Stimulated activated CD4-positive, alpha-beta T cell treated with anti-CD3 and anti-CD28 coated beads, Interleukin-4, amount 100 ng/mL, for 24 hours (primary cell): ENCODE data around the gene SLC8A3.
A peak's percentile ranks its signal among the peaks of the same experiment; 100 is the strongest.

Experiments
- DNase-seq: peaks from one replicate; pipeline ENCODE4 v3.0.0-alpha.2; 2020

SLC8A3 gene

GRCh38 chr14:70113211-70113610 lies 75.5 kb downstream of the SLC8A3 start:
- no peak for DNase-seq

DNA sequence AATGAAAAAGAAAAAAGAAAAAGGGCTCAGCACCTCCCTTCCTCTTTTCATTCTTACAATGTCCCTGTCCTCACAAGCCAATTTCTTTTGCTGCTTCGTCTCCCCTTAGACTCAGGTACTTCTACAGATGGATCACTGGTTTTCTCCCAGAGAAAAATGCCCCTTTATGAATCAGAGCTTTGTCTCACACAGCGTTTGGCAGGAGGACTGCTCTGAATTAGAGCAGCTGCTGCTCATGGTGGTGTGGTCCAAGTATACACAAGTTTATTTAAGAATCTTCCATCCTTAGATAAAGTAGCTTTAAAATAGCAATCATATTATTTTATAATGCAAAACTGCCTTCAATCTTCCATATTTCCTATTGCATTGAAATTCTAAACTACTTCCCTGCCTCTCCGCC lies 80.3 kb downstream of the SLC8A3 start:
- no peak for DNase-seq

- no peak for DNase-seq
Observed at GRCh38 chr14:70107309-70107708, 81.4 kb downstream of the SLC8A3 start.

- no peak for DNase-seq
Observed at GRCh38 chr14:70100071-70100470, 88.7 kb downstream of the SLC8A3 start.

DNA sequence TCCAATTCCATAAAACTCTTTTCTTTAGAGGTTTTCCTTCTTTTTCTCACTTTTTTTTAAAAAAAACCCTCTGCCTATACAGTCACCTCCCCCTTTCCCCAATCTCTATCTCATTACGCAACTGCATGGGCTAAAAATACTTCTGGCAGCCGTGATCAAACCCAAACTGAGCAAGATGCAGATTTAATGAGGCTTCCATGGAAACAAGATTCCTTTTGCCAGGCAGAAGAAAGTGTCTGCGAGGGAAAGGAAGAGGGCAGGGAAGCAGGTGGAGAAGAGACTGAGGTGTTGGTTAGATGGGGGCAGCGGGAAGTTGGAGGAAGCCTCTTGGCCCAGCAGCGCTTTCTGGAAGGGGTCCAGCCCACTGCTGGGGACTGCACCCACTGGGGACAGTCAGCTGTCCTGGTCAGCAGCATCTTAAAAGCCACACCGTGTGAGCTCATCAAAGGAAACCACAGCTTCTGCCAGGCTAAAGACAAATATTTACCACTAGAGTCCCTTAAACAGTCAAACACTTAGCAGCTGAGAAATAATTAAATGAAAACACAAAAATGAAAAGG lies 90.4 kb downstream of the SLC8A3 start:
- no peak for DNase-seq

DNA sequence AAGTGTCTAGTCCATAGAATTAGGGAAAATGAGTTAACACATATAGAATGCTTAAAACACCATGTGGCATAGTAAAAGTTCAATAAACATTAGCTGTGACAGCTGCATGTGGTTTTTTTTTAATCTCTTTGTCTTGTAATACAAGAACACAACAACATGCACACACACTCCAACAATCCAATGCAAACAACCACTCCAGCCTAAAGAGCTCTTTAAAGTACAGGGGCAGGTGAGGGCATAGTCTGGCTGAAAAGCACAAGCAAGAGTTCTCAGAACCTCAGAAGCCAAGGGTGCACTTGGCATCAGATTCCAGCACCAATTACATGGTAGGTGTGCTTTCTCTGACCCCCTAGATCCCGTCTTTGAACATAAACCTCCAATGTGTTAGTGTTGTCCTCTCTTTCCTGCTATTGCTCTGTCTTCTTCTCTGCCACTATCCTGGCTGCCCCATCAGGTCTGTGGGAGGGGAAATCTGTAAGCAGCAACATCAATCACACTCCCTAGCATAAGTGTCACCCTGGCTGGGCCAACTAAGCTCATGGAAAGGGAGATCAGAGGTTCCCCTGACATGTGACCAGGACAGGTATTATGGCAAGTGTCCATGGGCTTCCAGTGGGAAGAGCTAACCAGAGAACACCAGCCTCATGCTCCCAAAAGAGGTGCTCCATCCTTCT lies 91.0 kb downstream of the SLC8A3 start:
- DNase-seq: no peak

DNA sequence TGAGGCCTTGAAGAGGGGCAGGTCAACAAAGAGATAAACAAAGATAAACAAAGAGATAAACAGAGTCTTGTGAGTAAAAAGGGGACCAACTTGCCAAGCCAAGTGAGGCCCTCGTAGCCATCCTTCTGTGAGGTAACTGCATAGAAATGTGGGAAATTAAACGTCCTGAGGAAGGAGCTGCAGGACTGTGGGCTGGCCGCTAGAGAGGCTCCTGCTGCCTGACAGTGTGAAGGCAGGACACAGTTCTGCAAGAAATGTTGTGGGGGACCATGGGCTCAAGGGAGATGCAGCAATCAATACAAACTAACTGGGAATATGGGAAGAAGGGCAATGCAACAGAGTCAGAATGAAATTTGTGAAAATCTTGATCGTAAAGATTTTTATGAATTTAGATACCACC lies 91.9 kb downstream of the SLC8A3 start:
- no peak for DNase-seq

GRCh38 chr14:70094631-70095030 lies 94.1 kb downstream of the SLC8A3 start:
- DNase-seq: no peak

- no peak for DNase-seq
Observed at GRCh38 chr14:70094106-70094505, 94.6 kb downstream of the SLC8A3 start.

- DNase-seq: no peak
Observed at GRCh38 chr14:70093156-70093555, 95.6 kb downstream of the SLC8A3 start.

DNA sequence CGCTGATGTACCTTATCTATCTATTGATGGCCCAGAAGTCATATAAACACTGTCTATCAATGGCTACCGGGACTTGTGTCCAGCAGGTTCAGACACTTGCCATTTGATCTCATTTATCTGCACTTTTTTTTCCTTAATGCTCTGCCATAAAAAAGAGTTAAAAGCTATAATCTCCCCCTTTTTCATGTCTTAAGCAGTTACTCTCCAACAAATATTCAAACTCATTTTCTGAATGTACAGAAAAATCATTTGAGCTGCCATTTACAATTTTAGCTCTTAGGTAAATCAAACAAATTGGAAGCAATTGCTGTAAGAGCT lies 101.4 kb downstream of the SLC8A3 start:
- no peak for DNase-seq

GRCh38 chr14:70086685-70087379 lies 101.9 kb downstream of the SLC8A3 start:
- no peak for DNase-seq

GRCh38 chr14:70084226-70084625 lies 104.5 kb downstream of the SLC8A3 start:
- no peak for DNase-seq

DNA sequence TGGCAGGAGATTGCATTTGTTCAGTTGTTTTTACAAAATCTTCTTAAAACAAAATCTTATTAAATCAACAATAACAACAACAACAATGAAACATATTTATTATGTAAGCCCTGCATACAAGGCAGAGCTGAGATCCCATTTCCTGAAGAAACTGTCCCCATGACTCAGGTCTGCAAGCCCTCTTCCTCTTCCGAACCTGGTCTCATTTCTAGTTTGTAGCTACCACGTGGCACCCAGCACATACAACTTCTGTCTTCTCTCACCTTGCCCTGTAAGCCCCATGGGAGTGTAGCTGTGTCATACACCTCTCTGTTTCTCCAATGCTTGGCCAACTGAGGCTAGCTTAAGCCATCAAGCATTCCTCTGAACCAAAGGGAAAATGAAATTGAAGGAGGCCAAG lies 106.4 kb downstream of the SLC8A3 start:
- no peak for DNase-seq

DNA sequence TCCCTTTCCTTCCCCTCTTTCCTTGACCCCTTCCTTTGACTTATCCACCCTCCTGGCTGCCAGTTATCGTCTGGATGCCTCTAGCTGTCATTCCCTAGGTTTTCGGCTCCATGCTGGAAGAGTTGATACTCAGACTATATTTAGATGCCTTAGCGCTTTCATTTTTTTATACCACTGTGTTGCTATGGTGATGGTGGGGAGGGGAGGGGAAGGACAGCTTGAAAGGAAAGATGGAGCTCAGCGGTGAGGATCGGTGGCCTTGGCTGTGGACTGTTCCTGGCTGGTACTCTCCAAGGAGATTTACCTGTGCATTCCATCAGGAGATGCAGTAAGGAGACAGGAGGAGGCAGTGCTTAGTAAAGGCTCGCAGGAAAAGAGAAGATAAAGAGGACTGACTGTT lies 108.7 kb downstream of the SLC8A3 start:
- DNase-seq: no peak

- no peak for DNase-seq
Observed at GRCh38 chr14:70078329-70078728, 110.4 kb downstream of the SLC8A3 start.

DNA sequence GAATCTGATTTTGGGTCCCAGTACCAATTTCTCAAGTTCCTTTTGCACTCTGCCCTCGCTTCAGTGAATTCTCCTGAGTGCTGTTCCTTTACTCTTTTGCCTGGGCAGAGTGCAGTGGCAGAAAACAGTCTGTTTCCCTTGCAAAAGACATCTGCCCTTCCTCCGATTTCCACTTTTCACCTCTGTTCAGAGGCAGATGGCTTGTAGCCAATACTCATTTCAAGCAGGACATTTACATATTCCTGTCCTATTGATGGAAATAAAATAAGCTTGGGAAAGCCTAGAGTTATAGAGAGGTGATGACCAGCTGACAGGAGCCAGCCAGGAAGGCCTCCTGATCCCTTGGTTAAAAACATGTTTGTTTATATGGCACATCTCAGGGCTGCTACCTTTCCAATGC lies 111.0 kb downstream of the SLC8A3 start:
- DNase-seq: no peak

- DNase-seq: no peak
Observed at GRCh38 chr14:70077005-70077404, 111.7 kb downstream of the SLC8A3 start.

DNA sequence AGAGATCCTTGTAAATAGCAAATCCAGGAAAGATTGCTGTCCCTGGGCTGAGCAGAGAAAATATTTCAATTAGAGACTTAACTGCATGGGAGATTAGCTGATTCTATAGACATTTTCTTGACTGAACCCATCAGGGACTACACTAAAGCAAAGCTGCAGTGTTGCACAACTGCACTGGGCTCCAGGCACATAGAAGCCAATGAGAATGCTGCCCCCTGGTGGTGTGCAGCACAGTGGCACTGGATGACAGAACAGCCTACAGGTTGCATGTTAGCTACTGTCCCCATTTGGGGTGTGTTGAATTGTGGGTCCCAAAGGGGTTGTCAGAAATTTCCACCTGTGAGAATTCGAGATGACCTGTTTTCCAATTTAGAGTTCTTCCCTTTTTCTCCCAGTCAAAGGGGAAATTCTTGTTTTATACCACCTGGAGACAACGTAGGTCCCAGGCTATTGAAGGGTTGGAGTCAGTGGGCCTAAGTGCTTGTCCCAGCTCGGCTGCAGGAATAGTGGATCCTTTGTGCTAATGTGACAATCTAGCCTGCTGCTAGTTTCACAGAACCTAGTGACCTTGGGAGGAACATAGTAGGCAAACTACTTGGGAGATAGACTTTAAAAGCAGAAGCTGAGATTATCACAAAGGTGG lies 114.7 kb downstream of the SLC8A3 start:
- peak; percentile 58 for DNase-seq

DNA sequence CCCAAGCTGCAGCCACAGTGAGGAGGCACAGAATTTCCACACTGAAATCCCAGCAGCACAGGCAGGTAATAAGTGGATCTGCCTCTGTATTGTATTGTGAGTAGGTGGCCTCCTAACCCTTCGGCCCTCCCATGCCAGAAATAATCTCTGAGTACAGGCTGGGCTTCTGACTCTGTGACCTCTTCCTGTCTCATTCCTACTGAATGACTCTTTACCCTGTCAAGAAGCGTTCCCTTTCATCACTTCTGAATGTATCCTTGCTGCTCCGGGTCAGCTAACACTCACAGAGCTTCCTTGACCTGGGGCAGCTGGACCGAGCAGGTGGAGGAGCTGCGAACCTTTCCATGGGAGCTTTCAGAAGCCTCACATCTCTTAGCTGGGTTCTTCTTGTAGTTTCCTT lies 119.6 kb downstream of the SLC8A3 start:
- no peak for DNase-seq

GRCh38 chr14:70067810-70068209 lies 120.9 kb downstream of the SLC8A3 start:
- DNase-seq: no peak

GRCh38 chr14:70064136-70064865 lies 124.5 kb downstream of the SLC8A3 start:
- DNase-seq: no peak

GRCh38 chr14:70061108-70061507 lies 127.6 kb downstream of the SLC8A3 start:
- no peak for DNase-seq

DNA sequence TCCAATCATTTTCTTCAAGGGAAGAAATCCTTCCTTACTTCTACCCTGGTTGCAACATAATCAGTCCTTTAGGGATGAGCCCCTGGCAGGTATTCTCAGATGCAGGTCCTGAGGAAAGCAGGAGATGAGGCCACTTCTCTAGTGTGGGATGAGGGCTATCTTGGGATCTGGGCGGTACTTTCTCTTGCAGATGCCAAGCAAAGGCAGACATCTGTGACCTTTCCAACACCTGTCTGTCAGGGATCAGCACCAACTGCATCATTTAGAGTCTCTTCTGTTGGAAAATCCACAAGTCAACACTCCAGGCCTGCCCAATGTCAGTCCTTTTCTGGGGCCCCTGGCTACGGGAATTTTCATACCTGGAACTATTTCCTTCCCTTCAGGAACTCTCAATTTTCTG lies 129.2 kb downstream of the SLC8A3 start:
- no peak for DNase-seq
